ENCODE data around the gene LSS. TPM values are rescaled to one million over a fixed set of nuclear protein-coding genes. Genes with fewer than 3 reads are reported as not detected.

The LSS gene
- total RNA-seq, 1 donor from 2014 or later = 103 TPM

GRCh38 chr21:46181953-46182547 is 46.5 kb downstream of the LSS start:
- Histone ChIP-seq H3K27me3 (no peaks in the 10 kb centered on the region), H3K4me3 (no peak overlapping the region), H3K27ac (no peak overlapping the region), H3K36me3 (no peaks in the 10 kb centered on the region), H3K9me3 (no peaks in the 10 kb centered on the region), H3K4me1 (peaks cover 22% of the 10 kb centered on the region)
- peak in 1 of 2 donors; percentile 91 for DNase-seq (ENCODE audit: extremely low spot score in 2 of 2)
- intact Hi-C loops (cut with DNase I) = no loop called here
- TF ChIP-seq, protein P1, sequence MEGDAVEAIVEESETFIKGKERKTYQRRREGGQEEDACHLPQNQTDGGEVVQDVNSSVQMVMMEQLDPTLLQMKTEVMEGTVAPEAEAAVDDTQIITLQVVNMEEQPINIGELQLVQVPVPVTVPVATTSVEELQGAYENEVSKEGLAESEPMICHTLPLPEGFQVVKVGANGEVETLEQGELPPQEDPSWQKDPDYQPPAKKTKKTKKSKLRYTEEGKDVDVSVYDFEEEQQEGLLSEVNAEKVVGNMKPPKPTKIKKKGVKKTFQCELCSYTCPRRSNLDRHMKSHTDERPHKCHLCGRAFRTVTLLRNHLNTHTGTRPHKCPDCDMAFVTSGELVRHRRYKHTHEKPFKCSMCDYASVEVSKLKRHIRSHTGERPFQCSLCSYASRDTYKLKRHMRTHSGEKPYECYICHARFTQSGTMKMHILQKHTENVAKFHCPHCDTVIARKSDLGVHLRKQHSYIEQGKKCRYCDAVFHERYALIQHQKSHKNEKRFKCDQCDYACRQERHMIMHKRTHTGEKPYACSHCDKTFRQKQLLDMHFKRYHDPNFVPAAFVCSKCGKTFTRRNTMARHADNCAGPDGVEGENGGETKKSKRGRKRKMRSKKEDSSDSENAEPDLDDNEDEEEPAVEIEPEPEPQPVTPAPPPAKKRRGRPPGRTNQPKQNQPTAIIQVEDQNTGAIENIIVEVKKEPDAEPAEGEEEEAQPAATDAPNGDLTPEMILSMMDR (IDR thresholded peaks at IDR 0.05) = no peak
- TF ChIP-seq POLR2AphosphoS5 (IDR thresholded peaks at IDR 0.05; ENCODE audit: insufficient read depth in 1 of 2, low read depth in 1 of 2) = no peak
- no peak for TF ChIP-seq POLR2A (IDR thresholded peaks at IDR 0.05)

DNA sequence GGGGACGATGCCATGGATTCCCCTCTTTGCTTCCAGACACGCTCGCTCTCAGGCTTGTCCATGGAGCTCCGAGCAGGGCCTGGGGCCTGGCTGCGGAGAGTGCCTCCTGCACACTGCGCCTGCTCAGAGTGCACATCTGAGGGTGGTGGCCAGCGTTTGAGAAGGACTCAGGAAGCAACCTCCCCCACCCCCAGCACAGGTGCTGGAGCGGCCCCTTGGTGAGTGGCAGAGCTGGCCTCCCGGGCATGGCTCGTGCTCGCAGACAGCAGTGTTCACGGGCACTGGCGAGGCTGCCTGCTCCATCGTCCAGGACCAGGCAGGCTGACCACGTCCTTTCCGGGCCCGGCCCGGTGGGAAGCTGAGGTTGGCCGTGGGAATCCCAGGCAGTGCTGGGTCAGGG is 47.1 kb downstream of the LSS start:
- intact Hi-C loops (cut with DNase I) = no loop called here
- no peaks in the 10 kb centered on the region for H3K27me3 ChIP-seq

GRCh38 chr21:46180778-46181391 is 47.7 kb downstream of the LSS start:
- DNase-seq (ENCODE audit: extremely low spot score in 2 of 2) = no peak
- intact Hi-C loops (cut with DNase I) = no loop called here
- TF ChIP-seq POLR2AphosphoS5 (IDR thresholded peaks at IDR 0.05; ENCODE audit: insufficient read depth in 1 of 2, low read depth in 1 of 2) = no peak
- TF ChIP-seq POLR2A (IDR thresholded peaks at IDR 0.05) = no peak
- TF ChIP-seq, protein P1 (IDR thresholded peaks at IDR 0.05) = no peak

More for the DNA sequence above, 47.1 kb downstream of the LSS start:
- no peak overlapping the region for H3K4me3 ChIP-seq
- no peak for DNase-seq (ENCODE audit: extremely low spot score in 2 of 2)
- H3K4me1 ChIP-seq = peaks cover 22% of the 10 kb centered on the region
- H3K9me3 ChIP-seq = no peaks in the 10 kb centered on the region
- H3K27ac ChIP-seq = no peak overlapping the region
- TF ChIP-seq, protein P1 (IDR thresholded peaks at IDR 0.05) = no peak
- TF ChIP-seq POLR2A (IDR thresholded peaks at IDR 0.05) = no peak
- TF ChIP-seq POLR2AphosphoS5 (IDR thresholded peaks at IDR 0.05; ENCODE audit: insufficient read depth in 1 of 2, low read depth in 1 of 2) = no peak
- H3K36me3 ChIP-seq = no peaks in the 10 kb centered on the region

GRCh38 chr21:46180079-46180722 is 48.4 kb downstream of the LSS start:
- Histone ChIP-seq H3K27ac (no peak overlapping the region), H3K4me3 (no peak overlapping the region), H3K4me1 (peaks cover 17% of the 10 kb centered on the region), H3K27me3 (no peaks in the 10 kb centered on the region), H3K9me3 (no peaks in the 10 kb centered on the region), H3K36me3 (no peaks in the 10 kb centered on the region)
- intact Hi-C loops (cut with DNase I) = no loop called here
- TF ChIP-seq, protein P1 (IDR thresholded peaks at IDR 0.05) = no peak
- no peak for TF ChIP-seq POLR2AphosphoS5 (IDR thresholded peaks at IDR 0.05; ENCODE audit: insufficient read depth in 1 of 2, low read depth in 1 of 2)
- TF ChIP-seq POLR2A (IDR thresholded peaks at IDR 0.05) = no peak
- no peak for DNase-seq (ENCODE audit: extremely low spot score in 2 of 2)

More at GRCh38 chr21:46180778-46181391, 47.7 kb downstream of the LSS start:
- Histone ChIP-seq H3K36me3 (no peaks in the 10 kb centered on the region), H3K27me3 (no peaks in the 10 kb centered on the region), H3K9me3 (no peaks in the 10 kb centered on the region), H3K4me1 (peaks cover 22% of the 10 kb centered on the region), H3K27ac (no peak overlapping the region), H3K4me3 (no peak overlapping the region)

DNA sequence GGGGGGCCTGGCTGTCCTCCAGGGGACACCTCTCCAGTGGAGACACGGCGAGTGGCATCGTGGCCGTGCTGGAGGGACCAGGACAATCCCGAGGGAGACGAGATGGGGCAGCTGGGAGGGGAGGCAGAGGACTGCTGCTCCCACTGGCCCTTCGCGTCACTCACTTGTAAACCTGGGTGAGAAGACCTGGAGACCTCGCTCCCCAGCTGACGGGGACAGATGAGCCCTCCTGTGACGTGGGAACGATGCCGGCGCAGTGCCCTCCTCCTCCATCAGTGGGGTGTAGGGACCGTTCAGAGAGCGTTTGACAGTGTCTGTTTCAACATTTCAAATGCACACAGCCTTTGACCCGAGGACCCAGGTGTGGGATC is 48.9 kb downstream of the LSS start:
- intact Hi-C loops (cut with DNase I) = no loop called here
- Histone ChIP-seq H3K36me3 (no peaks in the 10 kb centered on the region), H3K27me3 (no peaks in the 10 kb centered on the region), H3K4me1 (peaks cover 15% of the 10 kb centered on the region), H3K4me3 (no peak overlapping the region), H3K9me3 (no peaks in the 10 kb centered on the region), H3K27ac (no peak overlapping the region)
- TF ChIP-seq, protein P1 (IDR thresholded peaks at IDR 0.05) = no peak
- no peak for TF ChIP-seq POLR2AphosphoS5 (IDR thresholded peaks at IDR 0.05; ENCODE audit: insufficient read depth in 1 of 2, low read depth in 1 of 2)
- TF ChIP-seq POLR2A (IDR thresholded peaks at IDR 0.05) = no peak
- DNase-seq (ENCODE audit: extremely low spot score in 2 of 2) = peak in 1 of 2 donors; percentile 94

Measured in vagina (tissue), 2 donors.